GM12875 (cell line): Measurements from ENCODE around the gene SYT8.

Experiments used
- H3K4me3 ChIP-seq: one replicate; pipeline ENCODE4 v1.5.1; 2011; ENCODE audit warnings: low read depth, low read length, control low read depth
- CTCF ChIP-seq: IDR thresholded peaks from 2 replicates; pipeline ENCODE4 v1.5.1; 2011; ENCODE audit warnings: low read depth, mild to moderate bottlenecking, control low read depth, inconsistent platforms, low read length, moderate library complexity, borderline replicate concordance; ENCODE audit not compliant: insufficient read depth

Gene SYT8

GRCh38 chr11:1864231-1864630, 29.4 kb downstream of the SYT8 start:
- no peak overlapping the region for H3K4me3 ChIP-seq
- TF ChIP-seq CTCF: no peak

- TF ChIP-seq CTCF: no peak
- H3K4me3 ChIP-seq: no peak overlapping the region
These were observed 30.3 kb downstream of the SYT8 start for GRCh38 chr11:1864831-1865665.

GRCh38 chr11:1866226-1866625, 31.4 kb downstream of the SYT8 start:
- no peak overlapping the region for H3K4me3 ChIP-seq
- TF ChIP-seq CTCF: no peak

- H3K4me3 ChIP-seq: no peak overlapping the region
- TF ChIP-seq CTCF: no peak
These were observed 32.0 kb downstream of the SYT8 start for GRCh38 chr11:1866776-1867175.

- TF ChIP-seq CTCF: no peak
- H3K4me3 ChIP-seq: no peak overlapping the region
These were observed 32.6 kb downstream of the SYT8 start for GRCh38 chr11:1867381-1867780.

- H3K4me3 ChIP-seq: no peak overlapping the region
- TF ChIP-seq CTCF: no peak
These were observed 33.4 kb downstream of the SYT8 start for GRCh38 chr11:1868056-1868635.

GRCh38 chr11:1868636-1869291, 34.0 kb downstream of the SYT8 start:
- no peak for TF ChIP-seq CTCF
- no peak overlapping the region for H3K4me3 ChIP-seq
